Choroid plexus epithelial cell (primary cell): ENCODE measurements around the gene UNKL.

Experiments used
- DNase-seq: peaks from one replicate; pipeline ENCODE4 v3.0.0-alpha.2; 2010; ENCODE audit warnings: low read depth
- H3K4me3 ChIP-seq: 2 replicates; pipeline ENCODE4 v1.5.1; 2011; ENCODE audit warnings: low read depth, mild to moderate bottlenecking, control low read depth, low read length, moderate library complexity
- CTCF ChIP-seq: conservative IDR thresholded peaks from 2 replicates; pipeline ENCODE4 v1.5.1; 2011; ENCODE audit warnings: low read depth, mild to moderate bottlenecking, control low read depth, inconsistent platforms, low read length, moderate library complexity

Gene UNKL

GRCh38 chr16:1412847-1413246 is 1.7 kb downstream of the UNKL start:
- no peak for TF ChIP-seq CTCF
- no peak for DNase-seq
- H3K4me3 ChIP-seq: no peak overlapping the region

DNA sequence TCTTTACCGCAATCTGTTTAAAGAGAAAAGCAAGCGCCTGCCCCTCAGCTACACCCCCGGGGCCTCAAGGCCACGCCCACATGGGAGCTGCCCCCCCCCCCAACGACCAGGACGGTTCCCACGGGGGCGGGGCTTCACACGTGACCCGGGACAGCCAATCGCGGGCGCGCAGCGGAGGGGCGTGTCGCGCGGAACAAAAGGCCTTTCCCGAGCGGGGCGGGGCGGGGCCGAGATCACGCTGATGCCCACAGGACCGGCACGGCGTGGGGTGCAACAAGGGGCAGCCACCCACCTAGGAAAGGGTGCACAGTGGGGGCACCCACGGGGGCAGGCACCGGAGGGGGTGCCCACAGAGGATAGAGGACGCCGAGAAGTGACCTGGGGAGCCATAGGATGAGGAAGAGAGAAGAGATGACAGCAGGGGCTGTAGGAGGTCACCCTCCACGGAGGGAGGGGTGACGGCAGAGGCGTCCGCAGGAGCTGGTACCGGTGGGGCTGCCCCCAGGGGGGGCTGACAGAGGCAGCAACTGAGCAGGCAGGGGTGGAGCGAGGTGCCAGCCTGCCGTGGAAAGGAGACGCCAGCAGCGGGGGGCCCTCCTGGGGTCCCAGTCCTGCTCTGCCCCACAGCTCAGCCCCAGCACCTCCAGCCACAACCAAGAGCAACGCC is 6.2 kb downstream of the UNKL start:
- no peak for TF ChIP-seq CTCF
- H3K4me3 ChIP-seq: peak overlapping the region; percentile 66
- DNase-seq: peak; percentile 89

- peak overlapping the region; percentile 32 for H3K4me3 ChIP-seq
- DNase-seq: peak; percentile 15
- TF ChIP-seq CTCF: no peak
These were observed 6.8 kb downstream of the UNKL start for GRCh38 chr16:1407753-1408152.

DNA sequence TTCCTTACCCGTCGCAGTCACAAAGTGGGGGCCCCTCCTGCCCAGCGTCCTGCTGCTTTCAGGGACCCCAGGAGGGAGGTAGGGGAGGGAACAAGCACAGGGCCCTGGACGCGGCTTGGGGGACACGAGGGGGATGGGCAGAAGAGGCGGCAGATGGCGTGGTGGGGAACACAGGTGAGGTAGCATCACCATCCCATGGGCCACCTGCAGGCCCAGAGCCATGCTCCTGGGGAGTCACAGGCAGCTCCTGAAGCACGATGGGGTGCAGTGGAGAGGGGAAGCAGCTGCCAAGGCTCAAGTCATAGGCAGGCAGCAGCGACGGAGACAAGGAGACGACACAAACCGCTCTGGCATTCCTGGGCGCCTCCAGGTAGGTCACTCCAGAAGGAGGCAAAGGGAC is 10.8 kb downstream of the UNKL start:
- TF ChIP-seq CTCF: no peak
- DNase-seq: no peak
- H3K4me3 ChIP-seq: no peak overlapping the region

GRCh38 chr16:1403036-1403435 is 11.5 kb downstream of the UNKL start:
- H3K4me3 ChIP-seq: no peak overlapping the region
- DNase-seq: no peak
- TF ChIP-seq CTCF: no peak

- no peak overlapping the region for H3K4me3 ChIP-seq
- no peak for DNase-seq
- no peak for TF ChIP-seq CTCF
These were observed 12.7 kb downstream of the UNKL start for GRCh38 chr16:1401758-1402154.

- no peak overlapping the region for H3K4me3 ChIP-seq
- no peak for DNase-seq
- TF ChIP-seq CTCF: no peak
These were observed 13.3 kb downstream of the UNKL start for GRCh38 chr16:1401061-1401757.
